GM21528 (cell line): ENCODE measurements around the gene FOXA1.

ENCODE experiments used
- ATAC-seq: cut with Tn5 transposase; IDR thresholded peaks from one replicate; pipeline ENCODE4 v1.9.1; 2021; ENCODE audit warnings: mild to moderate bottlenecking, moderate library complexity; ENCODE audit not compliant: unreplicated experiment, low FRiP score

FOXA1 gene

DNA sequence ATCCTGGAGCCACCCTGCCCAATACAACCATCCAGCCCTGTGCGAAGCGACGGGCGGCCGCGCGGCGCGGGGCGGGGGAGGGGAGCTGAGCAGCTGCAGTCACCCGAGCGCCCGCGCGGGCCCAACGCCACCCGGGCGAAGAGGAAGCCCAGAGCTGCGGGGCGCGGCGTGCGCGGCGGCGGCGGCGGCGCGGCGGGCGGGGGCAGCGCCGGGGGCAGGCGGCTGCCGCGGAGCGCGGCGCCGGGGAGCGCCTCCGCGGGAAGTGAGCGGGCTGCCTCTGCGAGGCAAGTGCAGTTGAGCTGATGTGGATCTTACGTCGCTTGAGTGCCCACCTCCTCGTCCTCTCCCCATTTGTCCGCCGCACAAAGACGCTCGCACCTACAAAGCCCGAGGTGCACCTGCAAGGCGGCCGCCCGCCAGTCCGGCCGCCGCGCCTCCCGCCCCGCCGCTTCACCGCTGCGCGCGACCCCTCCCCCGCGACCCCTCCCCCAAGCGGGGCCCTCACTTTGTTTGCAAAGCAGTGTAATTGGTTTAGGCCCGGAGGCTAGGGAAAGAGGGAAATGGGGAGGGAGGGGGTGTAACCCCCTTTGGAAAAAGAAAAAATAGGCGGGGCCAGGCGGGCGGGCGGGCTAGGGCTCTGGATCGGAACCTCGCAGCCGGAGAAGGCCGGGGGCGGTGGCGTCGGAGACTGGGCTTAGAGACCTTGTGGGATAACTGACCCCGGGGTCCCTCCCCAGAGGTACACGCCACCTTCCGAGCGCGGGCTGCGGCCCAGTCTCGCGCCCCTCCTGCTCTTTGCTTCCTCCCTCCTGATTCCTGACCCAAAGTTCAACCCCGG is at the start of gene FOXA1, which contains the start of gene TTC6:
TSS of gene FOXA1 (minus strand) at position 279 of the 838 bp plus-strand sequence. CDS start at position 2, 277 bp downstream.
TSS of gene TTC6 (plus strand) at position 659 of the 838 bp plus-strand sequence. CDS start 26,436 bp downstream, outside the sequence.
- ATAC-seq: no peak

DNA sequence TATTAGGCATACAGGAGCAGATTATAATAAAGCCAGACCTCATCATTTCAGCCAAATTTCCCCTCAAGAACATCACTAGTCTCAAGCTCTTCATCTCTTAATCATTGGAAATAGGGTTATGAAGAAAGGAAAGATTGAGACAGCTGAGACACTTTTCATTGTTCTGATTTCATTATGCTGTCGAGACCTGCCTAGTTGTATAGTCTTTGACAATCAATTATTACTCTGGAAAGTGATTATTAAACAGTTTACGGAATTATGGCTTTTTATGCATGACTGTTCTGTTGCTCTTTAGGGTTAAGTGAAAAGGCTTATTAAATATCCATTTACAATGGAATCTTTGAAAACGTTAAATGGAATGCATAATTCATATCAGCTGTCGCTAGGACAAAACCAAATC is 48.7 kb upstream of the FOXA1 start:
- no peak for ATAC-seq

DNA sequence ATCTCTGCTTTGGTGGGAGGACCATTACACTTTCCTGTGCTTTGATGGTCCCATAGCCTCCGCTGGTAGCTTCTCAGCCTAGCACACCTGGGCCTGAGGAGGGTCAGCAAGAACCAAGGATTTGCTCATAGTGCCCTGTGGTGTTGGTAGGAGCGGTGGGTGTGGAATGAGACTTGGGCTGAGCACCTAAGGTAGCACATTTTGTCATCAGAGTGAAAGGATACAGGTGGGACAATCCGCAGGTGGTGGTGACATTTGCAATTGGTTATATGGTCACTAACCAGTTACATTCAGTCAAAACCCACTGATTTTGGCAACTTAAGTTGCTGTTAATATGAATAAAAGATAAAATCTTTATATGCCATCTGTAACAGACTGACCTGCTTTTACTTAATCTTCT is 47.1 kb upstream of the FOXA1 start:
- no peak for ATAC-seq

GRCh38 chr14:37641117-37641516 is 46.1 kb upstream of the FOXA1 start:
- no peak for ATAC-seq

- no peak for ATAC-seq
These were observed 43.5 kb upstream of the FOXA1 start for GRCh38 chr14:37638599-37638998.

DNA sequence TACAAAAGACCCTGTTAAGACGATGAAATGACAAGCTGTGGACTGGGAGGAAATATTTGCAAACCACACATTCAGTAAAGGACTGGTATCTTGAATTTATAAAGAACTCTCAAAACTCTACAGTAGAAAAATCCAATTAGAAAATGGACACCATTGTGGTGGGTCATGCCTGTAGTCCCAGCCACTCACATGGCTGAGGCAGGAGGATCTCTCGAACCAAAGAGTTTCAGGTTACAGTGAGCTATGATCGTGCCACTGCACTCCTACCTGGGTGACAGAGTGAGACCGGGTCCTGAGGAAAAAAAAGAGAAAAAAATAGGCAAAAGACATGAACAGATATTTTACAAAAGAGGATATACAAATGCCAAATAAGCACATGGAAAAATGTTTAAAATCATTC is 42.3 kb upstream of the FOXA1 start:
- ATAC-seq: no peak

DNA sequence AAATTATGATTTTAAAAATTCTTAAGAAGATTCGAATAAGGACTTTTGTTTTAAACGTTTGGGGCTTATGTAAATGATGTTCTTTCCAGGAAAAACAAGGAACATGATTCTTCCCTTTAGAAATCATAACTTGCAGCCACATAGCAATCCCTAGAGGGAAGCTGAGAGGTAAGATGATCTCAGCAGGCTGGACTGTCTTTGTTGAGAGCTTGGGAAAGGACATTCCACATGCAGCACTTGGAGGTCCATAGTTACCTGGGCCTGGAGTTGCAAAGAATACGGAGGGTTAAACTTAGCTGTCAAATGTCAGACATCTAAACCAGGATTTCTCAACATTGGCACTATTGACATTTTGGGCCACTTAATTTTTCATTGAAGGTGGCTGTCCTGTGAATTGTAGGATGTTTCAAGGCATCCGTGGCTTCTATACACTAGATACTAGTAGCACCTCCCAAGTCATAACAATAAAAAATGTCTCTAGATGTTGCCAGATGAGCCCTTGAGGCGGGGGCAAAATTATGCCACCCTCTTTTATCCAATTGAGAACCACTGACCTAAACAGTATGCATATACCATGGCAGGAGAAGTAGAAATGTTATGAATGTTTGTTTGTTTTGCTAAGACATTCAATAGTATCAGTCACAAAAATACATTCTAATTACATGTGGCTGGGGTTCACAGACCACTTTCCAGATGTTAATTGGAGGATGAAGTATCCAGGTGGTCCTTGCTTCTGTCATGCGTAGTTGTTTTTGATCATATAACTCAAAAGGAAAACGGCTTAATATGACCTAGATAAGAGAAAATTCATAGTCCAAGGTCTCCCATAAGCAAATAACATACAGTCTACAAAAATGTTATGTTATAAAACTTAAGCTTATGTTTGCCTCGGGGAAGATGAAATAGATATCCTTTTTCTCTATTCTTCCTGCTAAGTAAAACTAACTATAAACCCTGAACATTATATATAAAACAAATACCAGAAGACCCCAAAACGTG is 30.8 kb upstream of the FOXA1 start:
- no peak for ATAC-seq

DNA sequence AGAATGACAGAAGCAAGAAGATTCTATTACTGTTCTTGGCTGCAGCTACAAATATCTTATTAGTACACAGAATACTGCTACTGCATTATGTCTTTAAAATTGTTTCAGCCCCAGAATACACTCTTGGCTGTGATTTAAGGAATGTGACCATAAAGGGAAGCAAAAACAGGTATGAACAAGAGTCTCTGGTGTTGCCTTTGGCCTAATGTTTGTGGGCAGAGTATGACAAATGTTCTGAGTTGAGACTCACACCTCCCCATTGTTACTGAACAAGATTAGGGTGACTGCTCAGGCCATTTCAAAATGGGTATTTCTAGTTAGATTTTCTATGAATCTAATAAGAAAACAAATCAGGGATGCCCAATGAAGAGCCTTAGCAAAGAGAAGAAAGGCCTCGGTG is 28.9 kb upstream of the FOXA1 start:
- ATAC-seq: no peak

- ATAC-seq: no peak
These were observed 28.4 kb upstream of the FOXA1 start for GRCh38 chr14:37623426-37623951.

GRCh38 chr14:37622231-37622923 is 27.3 kb upstream of the FOXA1 start:
- no peak for ATAC-seq

DNA sequence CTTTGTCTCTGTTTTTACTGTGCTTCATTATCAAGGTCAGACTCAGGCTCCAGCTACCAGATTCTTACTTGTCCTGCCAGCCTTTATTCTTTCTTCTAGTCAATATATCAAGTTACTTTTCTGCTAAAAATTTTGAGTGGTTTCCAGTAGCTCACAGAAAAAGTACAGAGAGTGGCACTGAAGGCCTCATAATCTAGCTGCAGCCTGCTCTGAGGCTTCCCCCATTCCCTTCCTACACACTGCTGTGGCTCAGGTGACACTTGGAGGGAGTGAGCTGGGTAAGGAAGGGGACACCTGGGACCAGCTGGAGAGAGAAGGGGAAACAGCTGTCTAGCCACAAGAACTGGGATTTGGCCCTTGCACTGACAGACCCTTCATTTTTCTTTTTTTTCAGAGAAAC is 25.8 kb upstream of the FOXA1 start:
- no peak for ATAC-seq

GRCh38 chr14:37618498-37619028 is 23.5 kb upstream of the FOXA1 start:
- ATAC-seq: no peak

DNA sequence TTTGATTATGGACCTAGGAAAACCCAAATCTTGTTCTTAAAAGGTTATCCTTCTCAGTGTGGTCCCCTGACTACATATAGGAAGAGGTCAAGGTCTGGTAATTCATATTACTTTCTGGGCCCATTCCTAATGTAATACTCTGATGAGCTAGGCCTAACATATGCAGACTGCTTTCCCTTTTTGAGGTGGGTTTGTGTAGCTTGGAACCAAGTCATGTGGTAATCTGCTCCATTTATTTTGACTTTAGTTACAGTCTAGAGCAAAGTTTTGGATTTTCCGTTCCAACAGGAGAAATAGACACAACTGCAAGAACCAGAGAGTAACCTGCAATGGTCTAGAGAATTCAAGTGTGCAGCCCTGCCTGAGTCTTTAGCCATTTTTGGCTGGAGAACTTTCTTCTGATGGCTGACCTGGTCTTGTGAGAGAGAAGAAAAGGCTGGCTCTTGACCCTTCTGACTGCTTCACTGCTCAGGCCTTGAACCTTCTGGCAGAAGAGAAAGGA is 22.9 kb upstream of the FOXA1 start:
- ATAC-seq: no peak

DNA sequence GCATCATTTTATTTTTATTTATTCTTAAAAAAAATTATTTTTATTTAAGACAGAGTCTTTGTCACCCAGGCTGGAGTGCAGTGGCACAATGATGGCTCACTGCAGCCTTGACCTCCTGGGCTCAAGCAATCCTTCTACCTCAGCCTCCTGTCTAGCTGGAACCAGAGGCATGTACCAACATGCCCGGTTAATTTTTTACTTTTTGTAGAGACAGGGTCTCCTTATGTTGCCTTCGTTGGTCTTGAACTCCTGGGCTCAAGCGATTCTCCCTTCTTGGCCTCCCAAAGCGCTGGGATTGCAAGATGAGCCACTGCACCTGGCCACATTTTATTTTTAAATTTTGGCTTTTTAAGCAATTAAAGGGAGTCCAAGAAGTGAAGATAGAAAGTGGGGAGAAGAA is 21.8 kb upstream of the FOXA1 start:
- no peak for ATAC-seq

DNA sequence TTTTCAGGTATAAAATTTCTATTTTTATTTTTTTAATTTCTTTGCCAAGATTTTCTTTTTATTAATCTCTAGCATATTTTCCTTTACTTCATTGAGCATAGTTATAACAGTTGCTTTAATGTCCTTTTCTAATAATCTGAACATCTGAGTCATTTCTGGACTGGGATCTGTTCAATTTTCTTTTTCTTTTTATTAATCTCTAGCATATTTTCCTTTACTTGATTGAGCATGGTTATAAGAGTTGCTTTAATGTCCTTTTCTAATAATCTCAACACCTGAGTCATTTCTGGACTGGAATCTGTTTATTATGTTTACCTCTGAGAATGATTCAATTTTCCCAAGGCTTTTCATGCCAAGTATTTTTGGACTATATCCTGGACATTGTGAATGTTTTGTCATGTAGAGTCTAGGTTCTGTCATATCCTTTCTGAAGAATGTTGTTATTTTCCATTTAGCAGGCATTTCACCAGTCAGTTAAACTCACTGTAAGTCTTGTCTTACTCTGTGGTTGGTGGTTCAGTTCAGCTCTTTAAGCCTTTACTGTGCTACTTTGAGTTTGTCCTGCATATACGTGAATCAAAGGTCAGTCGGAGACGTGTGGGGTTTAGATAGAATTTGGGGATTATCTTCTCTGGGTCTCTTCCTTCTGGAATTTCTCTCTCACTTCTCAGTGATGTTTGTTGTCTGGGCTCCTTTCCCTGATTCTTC is 20.7 kb upstream of the FOXA1 start:
- no peak for ATAC-seq

GRCh38 chr14:37610945-37611523 is 16.0 kb upstream of the FOXA1 start:
- no peak for ATAC-seq

DNA sequence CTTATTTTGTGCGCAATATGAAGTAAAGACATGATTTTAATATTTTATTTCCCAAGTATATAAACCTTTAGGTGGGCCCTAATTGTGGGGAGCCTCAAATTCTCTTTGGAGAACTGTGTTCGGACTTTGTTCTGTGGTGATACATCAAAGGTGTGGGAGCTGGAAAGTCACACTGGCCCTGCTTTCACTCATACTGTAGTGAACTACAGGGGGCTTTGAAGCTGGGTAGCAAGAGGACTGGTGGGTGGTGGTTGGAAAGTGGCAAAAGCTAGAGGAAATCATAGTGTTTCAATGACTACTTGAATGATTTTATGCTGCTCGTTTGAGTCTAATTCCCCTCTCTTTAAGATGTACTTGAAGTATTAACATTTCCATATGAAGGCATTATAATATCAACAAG is 13.6 kb upstream of the FOXA1 start:
- no peak for ATAC-seq

DNA sequence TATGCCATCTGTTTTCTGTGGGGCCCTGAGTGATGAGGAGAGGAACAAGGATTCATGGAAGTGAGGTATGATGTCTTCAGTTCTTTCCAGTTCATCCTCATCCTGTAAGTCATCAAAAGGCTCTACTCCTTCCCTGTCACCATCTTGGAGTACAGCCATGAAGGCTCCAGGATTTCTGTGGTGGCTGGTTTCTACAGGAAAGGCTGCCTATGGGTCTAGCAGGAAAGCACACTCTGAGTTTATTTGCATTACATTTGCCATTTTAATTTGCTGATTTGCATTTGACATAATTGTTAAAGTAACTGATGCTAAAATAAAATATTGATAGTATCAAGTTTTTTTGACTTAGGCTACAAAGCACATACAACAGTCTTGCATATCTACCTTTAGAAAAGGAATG is 11.6 kb upstream of the FOXA1 start:
- no peak for ATAC-seq

- ATAC-seq: no peak
These were observed 8.7 kb upstream of the FOXA1 start for GRCh38 chr14:37603688-37604251.
